Adrenal gland (tissue), 5 donors: ENCODE data around the gene MALT1.

Experiments used
- CTCF ChIP-seq, 6 experiments: fragments of 450-650 bp in 4 of 6; fragments of 200-600 bp in 2 of 6; sonication (generic) in 1 of 6; IDR thresholded peaks; 1 replicate in 5 of 6; 2 replicates in 1 of 6; pipeline versions ENCODE4 v1.5.1 to v1.8.0; 2016 to 2021; ENCODE audit warnings: antibody characterized with exemption in 6 of 6, mild to moderate bottlenecking in 2 of 6, moderate library complexity in 1 of 6
- POLR2A ChIP-seq, 2 donors: fragments of 450-650 bp; IDR thresholded peaks; one replicate each; pipeline ENCODE4 v1.6.1; 2017; ENCODE audit warnings: antibody characterized with exemption in 2 of 2, mild to moderate bottlenecking in 2 of 2, moderate library complexity in 1 of 2
- donor health status: DM: no; HTN: no; CAD: no.

DNA sequence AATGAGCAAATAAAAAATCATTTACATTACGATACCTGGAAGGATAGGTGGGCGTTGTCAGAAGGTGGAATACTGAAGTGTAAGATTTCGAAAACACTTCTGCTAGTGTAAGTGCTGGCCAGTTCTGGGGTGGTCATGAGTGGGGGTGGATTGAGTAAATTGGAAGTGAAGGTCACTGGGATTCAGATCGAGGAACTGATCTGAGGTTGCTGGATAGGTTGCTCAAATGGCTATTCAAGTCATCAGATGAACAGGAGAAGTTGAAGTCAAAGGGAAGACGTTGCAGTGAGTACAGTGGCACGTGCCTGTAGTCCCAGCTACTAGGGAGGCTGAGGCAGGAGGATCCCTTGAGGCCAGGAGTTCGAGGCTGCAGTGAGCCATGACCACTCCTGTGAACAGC lies 95.7 kb downstream of the MALT1 start:
- TF ChIP-seq CTCF (IDR thresholded peaks at IDR 0.05) = no peak
- no peak for TF ChIP-seq POLR2A (IDR thresholded peaks at IDR 0.05)
